ENCODE results near the gene FUT8.

FUT8 gene

DNA sequence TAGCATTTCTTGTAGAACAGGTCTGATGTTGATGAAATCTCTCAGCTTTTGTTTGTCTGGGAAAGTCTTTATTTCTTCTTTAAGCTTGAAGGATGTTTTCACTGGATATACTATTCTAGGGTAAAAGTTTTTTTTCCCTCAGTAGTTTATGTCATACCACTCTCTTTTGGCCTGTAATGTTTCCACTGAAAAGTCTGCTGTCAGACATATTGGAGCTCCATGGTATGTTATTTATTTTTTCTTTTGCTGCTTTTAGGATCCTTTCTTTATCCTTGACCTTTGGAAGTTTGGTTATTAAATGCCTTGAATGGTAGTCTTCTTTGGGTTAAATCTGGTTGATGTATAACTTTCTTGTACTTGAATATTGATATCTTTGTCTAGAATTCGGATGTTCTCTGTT is 306.1 kb downstream of the FUT8 start:
- TF ChIP-seq, protein P1, sequence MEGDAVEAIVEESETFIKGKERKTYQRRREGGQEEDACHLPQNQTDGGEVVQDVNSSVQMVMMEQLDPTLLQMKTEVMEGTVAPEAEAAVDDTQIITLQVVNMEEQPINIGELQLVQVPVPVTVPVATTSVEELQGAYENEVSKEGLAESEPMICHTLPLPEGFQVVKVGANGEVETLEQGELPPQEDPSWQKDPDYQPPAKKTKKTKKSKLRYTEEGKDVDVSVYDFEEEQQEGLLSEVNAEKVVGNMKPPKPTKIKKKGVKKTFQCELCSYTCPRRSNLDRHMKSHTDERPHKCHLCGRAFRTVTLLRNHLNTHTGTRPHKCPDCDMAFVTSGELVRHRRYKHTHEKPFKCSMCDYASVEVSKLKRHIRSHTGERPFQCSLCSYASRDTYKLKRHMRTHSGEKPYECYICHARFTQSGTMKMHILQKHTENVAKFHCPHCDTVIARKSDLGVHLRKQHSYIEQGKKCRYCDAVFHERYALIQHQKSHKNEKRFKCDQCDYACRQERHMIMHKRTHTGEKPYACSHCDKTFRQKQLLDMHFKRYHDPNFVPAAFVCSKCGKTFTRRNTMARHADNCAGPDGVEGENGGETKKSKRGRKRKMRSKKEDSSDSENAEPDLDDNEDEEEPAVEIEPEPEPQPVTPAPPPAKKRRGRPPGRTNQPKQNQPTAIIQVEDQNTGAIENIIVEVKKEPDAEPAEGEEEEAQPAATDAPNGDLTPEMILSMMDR (IDR thresholded peaks at IDR 0.05; ENCODE audit: low read length, missing control alignments): no peak
- no peak for DNase-seq (ENCODE audit: low read depth)
- no peak overlapping the region for H3K4me3 ChIP-seq (replicated peaks; ENCODE audit: low read depth, low read length)

- DNase-seq (ENCODE audit: low read depth): no peak
- TF ChIP-seq, protein P1 (IDR thresholded peaks at IDR 0.05; ENCODE audit: low read length, missing control alignments): no peak
- H3K4me3 ChIP-seq (replicated peaks; ENCODE audit: low read depth, low read length): no peak overlapping the region
These were observed 307.6 kb downstream of the FUT8 start for GRCh38 chr14:65720171-65720570.

- no peak for DNase-seq (ENCODE audit: low read depth)
- no peak overlapping the region for H3K4me3 ChIP-seq (replicated peaks; ENCODE audit: low read depth, low read length)
- TF ChIP-seq, protein P1 (IDR thresholded peaks at IDR 0.05; ENCODE audit: low read length, missing control alignments): no peak
These were observed 308.2 kb downstream of the FUT8 start for GRCh38 chr14:65720743-65721142.

- TF ChIP-seq, protein P1 (IDR thresholded peaks at IDR 0.05; ENCODE audit: low read length, missing control alignments): no peak
- no peak for DNase-seq (ENCODE audit: low read depth)
- no peak overlapping the region for H3K4me3 ChIP-seq (replicated peaks; ENCODE audit: low read depth, low read length)
These were observed 310.8 kb downstream of the FUT8 start for GRCh38 chr14:65723348-65723747.

DNA sequence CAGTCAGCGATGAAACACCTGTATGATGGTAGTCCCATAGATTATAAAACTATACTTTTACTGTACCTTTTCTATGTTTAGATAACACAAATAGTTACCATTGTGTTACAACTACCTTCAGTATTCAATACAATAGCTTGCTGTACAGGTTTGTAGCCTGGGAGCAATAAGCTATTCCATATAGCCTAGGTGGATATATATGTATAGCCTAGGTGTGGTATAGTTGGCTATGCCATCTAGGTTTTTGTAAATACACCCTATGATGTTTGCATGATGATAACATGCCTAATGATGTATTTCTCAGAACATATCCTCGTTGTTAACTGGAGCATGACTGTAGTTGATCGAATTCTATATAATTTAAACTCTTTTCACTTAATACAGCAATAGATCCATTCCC is 316.1 kb downstream of the FUT8 start:
- no peak for DNase-seq (ENCODE audit: low read depth)
- no peak overlapping the region for H3K4me3 ChIP-seq (replicated peaks; ENCODE audit: low read depth, low read length)
- TF ChIP-seq, protein P1 (IDR thresholded peaks at IDR 0.05; ENCODE audit: low read length, missing control alignments): no peak

GRCh38 chr14:65729566-65729965 is 317.0 kb downstream of the FUT8 start:
- TF ChIP-seq, protein P1 (IDR thresholded peaks at IDR 0.05; ENCODE audit: low read length, missing control alignments): no peak
- no peak overlapping the region for H3K4me3 ChIP-seq (replicated peaks; ENCODE audit: low read depth, low read length)
- DNase-seq (ENCODE audit: low read depth): no peak

DNA sequence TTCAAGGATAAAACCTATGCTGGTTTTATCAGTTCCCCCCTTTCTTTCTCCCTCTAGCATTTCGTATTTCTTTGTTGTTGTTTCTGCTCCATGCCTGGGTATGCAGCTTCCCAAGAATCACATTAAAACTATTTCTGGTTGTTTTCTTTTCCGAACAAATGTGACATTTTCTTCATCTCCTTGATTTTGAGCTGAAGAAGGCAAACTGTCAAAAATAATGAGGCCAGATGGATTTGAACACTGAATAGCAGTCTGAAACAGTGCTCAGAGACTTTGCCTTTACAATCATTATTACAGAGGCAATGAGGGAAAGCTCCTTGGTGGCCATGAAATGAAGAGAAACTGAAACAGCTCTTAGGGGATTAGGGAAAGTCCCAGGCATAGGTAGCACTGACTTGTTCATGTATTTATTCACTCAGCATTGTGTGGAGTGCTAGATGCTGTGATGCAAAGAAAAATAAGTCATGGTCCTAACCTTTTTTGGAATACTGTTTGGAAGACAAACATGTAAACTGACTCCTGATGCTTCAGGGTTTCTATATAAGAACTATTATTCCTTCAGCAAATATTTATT is 319.5 kb downstream of the FUT8 start:
- no peak for DNase-seq (ENCODE audit: low read depth)
- no peak overlapping the region for H3K4me3 ChIP-seq (replicated peaks; ENCODE audit: low read depth, low read length)
- TF ChIP-seq, protein P1 (IDR thresholded peaks at IDR 0.05; ENCODE audit: low read length, missing control alignments): no peak
